Astrocyte (in vitro differentiated cells and primary cell): ENCODE measurements around the gene KRTAP10-1. TPM values are rescaled to one million over a fixed set of nuclear protein-coding genes. Genes with fewer than 3 reads are reported as not detected.

Experiments
- DNase-seq: peaks from one replicate; pipeline ENCODE4 v3.0.0-alpha.2; 2010; ENCODE audit warnings: low read depth
- FAIRE-seq: peaks from 2 replicates; lab custom pipeline; 2011; peaks lifted over from hg19 to GRCh38; lab: Jason Lieb, UNC
- H2AFZ ChIP-seq: 2 replicates; pipeline ENCODE4 v1.6.0; 2012; ENCODE audit warnings: low read depth, low read length, inconsistent platforms
- H3K27ac ChIP-seq: 2 replicates; pipeline ENCODE4 v1.5.1; 2011; ENCODE audit warnings: low read depth, low read length, inconsistent platforms
- H3K27me3 ChIP-seq: 2 replicates; pipeline ENCODE4 v1.6.0; 2011; ENCODE audit warnings: low read length, inconsistent platforms; ENCODE audit not compliant: insufficient read depth
- H3K36me3 ChIP-seq: 2 replicates; pipeline ENCODE4 v1.5.1; 2011; ENCODE audit warnings: low read length, inconsistent platforms; ENCODE audit not compliant: insufficient read depth
- H3K4me1 ChIP-seq: 2 replicates; pipeline ENCODE4 v1.5.1; 2011; ENCODE audit warnings: low read length, inconsistent platforms; ENCODE audit not compliant: insufficient read depth
- H3K4me2 ChIP-seq: 2 replicates; pipeline ENCODE4 v1.6.0; 2012; ENCODE audit warnings: low read length, inconsistent platforms
- H3K4me3 ChIP-seq: 2 replicates; pipeline ENCODE4 v1.5.1; 2011; ENCODE audit warnings: low read depth, mild to moderate bottlenecking, low read length, inconsistent platforms; ENCODE audit not compliant: insufficient read depth
- H3K79me2 ChIP-seq: 2 replicates; pipeline ENCODE4 v1.6.0; 2012; ENCODE audit warnings: mild to moderate bottlenecking, low read length, inconsistent platforms; ENCODE audit not compliant: insufficient read depth
- H3K9ac ChIP-seq: 2 replicates; pipeline ENCODE4 v1.6.0; 2012; ENCODE audit warnings: mild to moderate bottlenecking, low read length, inconsistent platforms
- H3K9me3 ChIP-seq: 2 replicates; pipeline ENCODE4 v1.5.1; 2012; ENCODE audit warnings: low read depth, mild to moderate bottlenecking, low read length, inconsistent platforms; ENCODE audit not compliant: insufficient read depth
- H4K20me1 ChIP-seq: 2 replicates; pipeline ENCODE4 v1.6.0; 2012; ENCODE audit warnings: low read length, inconsistent platforms; ENCODE audit not compliant: insufficient read depth
- H3K27ac Mint-ChIP-seq: one replicate; pipeline ENCODE4 v1.8.0; 2021; ENCODE audit warnings: mild to moderate bottlenecking, mixed read lengths; ENCODE audit not compliant: unreplicated experiment
- H3K27me3 Mint-ChIP-seq: one replicate; pipeline ENCODE4 v1.8.0; 2021; ENCODE audit warnings: low read depth, mixed read lengths; ENCODE audit not compliant: unreplicated experiment
- H3K36me3 Mint-ChIP-seq: one replicate; pipeline ENCODE4 v1.8.0; 2021; ENCODE audit warnings: low read depth, mixed read lengths; ENCODE audit not compliant: unreplicated experiment
- H3K4me1 Mint-ChIP-seq: one replicate; pipeline ENCODE4 v1.8.0; 2021; ENCODE audit warnings: low read depth, mixed read lengths; ENCODE audit not compliant: unreplicated experiment
- H3K4me3 Mint-ChIP-seq: one replicate; pipeline ENCODE4 v1.8.0; 2021; ENCODE audit warnings: mild to moderate bottlenecking, moderate library complexity, mixed read lengths; ENCODE audit not compliant: unreplicated experiment
- H3K9me3 Mint-ChIP-seq: one replicate; pipeline ENCODE4 v1.8.0; 2021; ENCODE audit warnings: mild to moderate bottlenecking, mixed read lengths; ENCODE audit not compliant: unreplicated experiment
- CTCF ChIP-seq: IDR thresholded peaks from 2 replicates; pipeline ENCODE4 v1.5.1; 2011; ENCODE audit warnings: low read depth, mild to moderate bottlenecking, inconsistent platforms, low read length, moderate library complexity; ENCODE audit not compliant: insufficient read depth
- EZH2 ChIP-seq: IDR thresholded peaks from 2 replicates; pipeline ENCODE4 v1.6.1; 2012; ENCODE audit warnings: mild to moderate bottlenecking, low read length, inconsistent platforms; ENCODE audit not compliant: insufficient read depth
- total RNA-seq: library from RNA; stranded (reverse); gene quantifications from 2 replicates; pipeline ENCODE4 v1.2.1, GENCODE V29; 2021

Gene KRTAP10-1
- total RNA-seq, 1 donor from 2014 or later, result not detected

GRCh38 chr21:44549525-44550211 lies 9.7 kb upstream of the KRTAP10-1 start:
- Histone ChIP-seq H3K27me3 (no peaks in the 10 kb centered on the region), H3K36me3 (no peaks in the 10 kb centered on the region), H3K27ac (no peak overlapping the region), H4K20me1 (no peaks in the 10 kb centered on the region), H3K4me2 (no peak overlapping the region), H3K9me3 (no peaks in the 10 kb centered on the region), H3K9ac (no peak overlapping the region), H3K4me1 (no peaks in the 10 kb centered on the region), H3K4me3 (no peak overlapping the region), H2AFZ (no peak overlapping the region), H3K79me2 (no peaks in the 10 kb centered on the region)
- Mint-ChIP-seq H3K4me3 (no peak overlapping the region), H3K36me3 (peaks cover 1% of the 10 kb centered on the region), H3K27ac (peak overlapping the region; percentile 75), H3K27me3 (peaks cover 6% of the 10 kb centered on the region), H3K9me3 (peaks cover 15% of the 10 kb centered on the region), H3K4me1 (peaks cover 7% of the 10 kb centered on the region)
- DNase-seq (no peak), FAIRE-seq (no peak)
- TF ChIP-seq CTCF, result no peak
- TF ChIP-seq EZH2, result no peak

- FAIRE-seq, result no peak
- H3K4me3 Mint-ChIP-seq, result no peak overlapping the region
Observed at GRCh38 chr21:44548922-44549321, 8.9 kb upstream of the KRTAP10-1 start.

More at GRCh38 chr21:44548922-44549321, 8.9 kb upstream of the KRTAP10-1 start:
- Mint-ChIP-seq H3K9me3 (peaks cover 15% of the 10 kb centered on the region), H3K27me3 (peaks cover 5% of the 10 kb centered on the region), H3K4me1 (peaks cover 7% of the 10 kb centered on the region), H3K36me3 (peaks cover 1% of the 10 kb centered on the region), H3K27ac (peak overlapping the region; percentile 75)
- no peak overlapping the region for H3K4me3 ChIP-seq
- H3K79me2 ChIP-seq, result no peaks in the 10 kb centered on the region
- H2AFZ ChIP-seq, result no peak overlapping the region
- no peaks in the 10 kb centered on the region for H3K36me3 ChIP-seq
- no peak overlapping the region for H3K27ac ChIP-seq
- H3K27me3 ChIP-seq, result no peaks in the 10 kb centered on the region
- H3K4me1 ChIP-seq, result no peaks in the 10 kb centered on the region
- H3K9ac ChIP-seq, result no peak overlapping the region
- H3K9me3 ChIP-seq, result no peaks in the 10 kb centered on the region
- peak; percentile 2 for DNase-seq
- TF ChIP-seq CTCF (no peak), EZH2 (no peak)
- H4K20me1 ChIP-seq, result no peaks in the 10 kb centered on the region
- H3K4me2 ChIP-seq, result no peak overlapping the region
